ENCODE measurements around the gene MIB1.
"Not testable (repeated sequence)": the region's sequence is repeated elsewhere in the genome, so short reads cannot be mapped to it uniquely, and the experiment has no call there.

MIB1 gene

GRCh38 chr18:21733011-21733410, 7.6 kb upstream of the MIB1 start:
- no peak overlapping the region for H3K4me3 ChIP-seq (replicated peaks in 1 of 2; ENCODE audit: low read depth in 2 of 2, low read length in 2 of 2)
- DNase-seq (ENCODE audit: low read depth in 2 of 2) = no peak
- TF ChIP-seq, protein P1, sequence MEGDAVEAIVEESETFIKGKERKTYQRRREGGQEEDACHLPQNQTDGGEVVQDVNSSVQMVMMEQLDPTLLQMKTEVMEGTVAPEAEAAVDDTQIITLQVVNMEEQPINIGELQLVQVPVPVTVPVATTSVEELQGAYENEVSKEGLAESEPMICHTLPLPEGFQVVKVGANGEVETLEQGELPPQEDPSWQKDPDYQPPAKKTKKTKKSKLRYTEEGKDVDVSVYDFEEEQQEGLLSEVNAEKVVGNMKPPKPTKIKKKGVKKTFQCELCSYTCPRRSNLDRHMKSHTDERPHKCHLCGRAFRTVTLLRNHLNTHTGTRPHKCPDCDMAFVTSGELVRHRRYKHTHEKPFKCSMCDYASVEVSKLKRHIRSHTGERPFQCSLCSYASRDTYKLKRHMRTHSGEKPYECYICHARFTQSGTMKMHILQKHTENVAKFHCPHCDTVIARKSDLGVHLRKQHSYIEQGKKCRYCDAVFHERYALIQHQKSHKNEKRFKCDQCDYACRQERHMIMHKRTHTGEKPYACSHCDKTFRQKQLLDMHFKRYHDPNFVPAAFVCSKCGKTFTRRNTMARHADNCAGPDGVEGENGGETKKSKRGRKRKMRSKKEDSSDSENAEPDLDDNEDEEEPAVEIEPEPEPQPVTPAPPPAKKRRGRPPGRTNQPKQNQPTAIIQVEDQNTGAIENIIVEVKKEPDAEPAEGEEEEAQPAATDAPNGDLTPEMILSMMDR (IDR thresholded peaks at IDR 0.05; ENCODE audit: low read depth, low read length) = no peak

DNA sequence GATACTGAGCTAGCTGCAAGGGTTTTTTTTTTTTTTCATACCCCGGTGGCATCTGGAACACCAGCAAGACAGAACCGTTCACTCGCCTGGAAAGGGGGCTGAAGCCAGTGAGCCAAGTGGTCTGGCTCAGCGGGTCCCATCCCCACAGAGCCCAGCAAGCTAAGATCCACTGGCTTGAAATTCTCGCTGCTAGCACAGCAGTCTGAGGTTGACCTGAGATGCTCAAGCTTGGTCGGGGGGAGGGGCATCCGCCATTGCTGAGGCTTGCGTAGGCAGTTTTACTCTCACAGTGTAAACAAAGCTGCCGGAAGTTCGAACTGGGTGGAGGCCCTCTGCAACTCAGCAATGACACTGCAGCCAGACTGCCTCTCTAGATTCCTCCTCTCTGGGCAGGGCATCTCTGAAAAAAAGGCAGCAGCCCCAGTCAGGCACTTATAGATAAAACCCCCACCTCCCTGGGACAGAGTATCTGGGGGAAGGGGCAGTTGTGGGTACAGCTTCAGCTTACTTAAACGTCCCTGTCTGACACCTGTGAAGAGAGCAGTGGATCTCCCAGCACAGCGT, 5.1 kb upstream of the MIB1 start:
- H3K4me3 ChIP-seq (replicated peaks in 1 of 2; ENCODE audit: low read depth in 2 of 2, low read length in 2 of 2) = no peak overlapping the region
- DNase-seq (ENCODE audit: low read depth in 2 of 2) = peak; percentile 58 to 68
- TF ChIP-seq, protein P1 (IDR thresholded peaks at IDR 0.05; ENCODE audit: low read depth, low read length) = no peak

- H3K4me3 ChIP-seq (replicated peaks in 1 of 2; ENCODE audit: low read depth in 2 of 2, low read length in 2 of 2); DNase-seq (ENCODE audit: low read depth in 2 of 2): not testable (repeated sequence)
Measured at GRCh38 chr18:21736926-21737325, 3.7 kb upstream of the MIB1 start.

DNA sequence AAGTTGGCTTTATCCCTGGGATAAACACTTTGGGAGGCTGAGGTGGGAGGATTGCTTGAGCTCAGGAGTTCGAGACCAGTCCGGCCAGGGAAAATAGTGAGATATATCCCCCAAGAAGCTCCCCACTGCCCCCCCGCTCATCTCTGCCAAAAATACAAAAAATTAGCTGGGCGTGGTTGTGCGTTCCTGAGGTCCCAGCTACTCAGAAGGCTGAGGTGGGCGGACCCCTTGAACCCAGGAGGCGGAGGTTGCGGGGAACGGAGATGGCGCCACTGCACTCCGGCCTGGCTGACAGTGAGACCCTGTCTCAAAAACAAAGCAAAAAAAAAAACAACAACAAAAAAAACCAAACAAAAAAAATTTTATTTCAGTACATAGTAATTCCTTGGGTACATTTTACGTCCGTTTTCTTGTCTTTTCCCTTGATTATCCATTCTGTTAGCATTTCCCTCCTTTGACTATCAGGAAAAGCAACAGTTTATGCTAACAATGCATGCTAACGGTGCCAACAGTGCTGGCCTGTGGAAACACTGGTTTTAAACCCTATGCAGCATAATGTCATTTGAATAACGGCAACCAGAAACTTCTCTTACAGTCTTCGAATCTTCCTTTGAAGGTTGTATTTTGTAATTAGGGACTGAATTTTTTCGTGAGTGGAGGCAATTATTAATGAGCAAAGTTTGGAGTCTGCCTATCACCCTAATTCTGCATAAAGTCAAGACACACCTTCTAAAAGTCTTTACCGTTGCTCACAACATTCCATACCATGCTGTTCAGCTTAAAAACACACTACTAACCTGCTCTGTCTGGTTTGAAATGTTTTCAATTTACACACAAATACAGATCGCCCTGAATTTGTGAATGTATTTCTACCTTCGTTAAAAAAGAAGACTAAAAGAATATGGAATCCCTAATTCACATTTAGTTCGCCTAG, 721 bp upstream of the MIB1 start:
- TF ChIP-seq, protein P1 (IDR thresholded peaks at IDR 0.05; ENCODE audit: low read depth, low read length) = no peak

GRCh38 chr18:21741312-21741561, 645 bp downstream of the MIB1 start:
- TF ChIP-seq, protein P1 (IDR thresholded peaks at IDR 0.05; ENCODE audit: low read depth, low read length) = no peak
- peak overlapping the region; percentile 87 to 92 for H3K4me3 ChIP-seq (replicated peaks in 1 of 2; ENCODE audit: low read depth in 2 of 2, low read length in 2 of 2)
- DNase-seq (ENCODE audit: low read depth in 2 of 2) = no peak

More for the DNA sequence above, 721 bp upstream of the MIB1 start:
- peak overlapping the region in 1 of 2 donors; percentile 87 for H3K4me3 ChIP-seq (replicated peaks in 1 of 2; ENCODE audit: low read depth in 2 of 2, low read length in 2 of 2)
- peak in 1 of 2 donors; percentile 21 for DNase-seq (ENCODE audit: low read depth in 2 of 2)

- TF ChIP-seq, protein P1 (IDR thresholded peaks at IDR 0.05; ENCODE audit: low read depth, low read length) = no peak
- H3K4me3 ChIP-seq (replicated peaks in 1 of 2; ENCODE audit: low read depth in 2 of 2, low read length in 2 of 2) = peak overlapping the region; percentile 87 to 92
- DNase-seq (ENCODE audit: low read depth in 2 of 2) = peak; percentile 21 to 23
Measured at GRCh38 chr18:21741562-21742314, 1.1 kb downstream of the MIB1 start.

DNA sequence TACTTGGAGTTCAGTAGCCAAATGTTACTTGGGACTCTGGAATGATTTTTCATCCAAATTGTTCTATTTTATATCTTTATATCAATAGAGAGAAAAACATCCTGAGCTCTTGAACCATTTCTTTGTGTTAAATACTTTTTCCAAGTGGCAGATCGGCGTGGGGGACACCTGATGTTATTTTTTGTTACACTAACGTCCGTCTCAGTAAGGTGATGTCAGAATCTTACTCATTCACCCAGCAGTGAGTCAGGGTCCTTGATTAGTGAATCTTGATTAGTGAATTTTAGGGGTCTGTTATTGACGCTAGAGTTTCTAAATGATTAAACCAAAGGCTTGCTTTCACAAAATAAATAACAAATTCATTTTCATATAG, 1.7 kb downstream of the MIB1 start:
- DNase-seq (ENCODE audit: low read depth in 2 of 2) = peak in 1 of 2 donors; percentile 36
- TF ChIP-seq, protein P1 (IDR thresholded peaks at IDR 0.05; ENCODE audit: low read depth, low read length) = no peak

More for the DNA sequence above, 1.7 kb downstream of the MIB1 start:
- H3K4me3 ChIP-seq (replicated peaks in 1 of 2; ENCODE audit: low read depth in 2 of 2, low read length in 2 of 2) = peak overlapping the region; percentile 87 to 92

All from cardiac fibroblast (primary cell).